GM18520 (cell line): ENCODE results near the gene ELMO3.

Source experiments
- ATAC-seq: cut with Tn5 transposase; IDR thresholded peaks from one replicate; pipeline ENCODE4 v1.9.1; 2021; ENCODE audit not compliant: unreplicated experiment

Gene ELMO3

DNA sequence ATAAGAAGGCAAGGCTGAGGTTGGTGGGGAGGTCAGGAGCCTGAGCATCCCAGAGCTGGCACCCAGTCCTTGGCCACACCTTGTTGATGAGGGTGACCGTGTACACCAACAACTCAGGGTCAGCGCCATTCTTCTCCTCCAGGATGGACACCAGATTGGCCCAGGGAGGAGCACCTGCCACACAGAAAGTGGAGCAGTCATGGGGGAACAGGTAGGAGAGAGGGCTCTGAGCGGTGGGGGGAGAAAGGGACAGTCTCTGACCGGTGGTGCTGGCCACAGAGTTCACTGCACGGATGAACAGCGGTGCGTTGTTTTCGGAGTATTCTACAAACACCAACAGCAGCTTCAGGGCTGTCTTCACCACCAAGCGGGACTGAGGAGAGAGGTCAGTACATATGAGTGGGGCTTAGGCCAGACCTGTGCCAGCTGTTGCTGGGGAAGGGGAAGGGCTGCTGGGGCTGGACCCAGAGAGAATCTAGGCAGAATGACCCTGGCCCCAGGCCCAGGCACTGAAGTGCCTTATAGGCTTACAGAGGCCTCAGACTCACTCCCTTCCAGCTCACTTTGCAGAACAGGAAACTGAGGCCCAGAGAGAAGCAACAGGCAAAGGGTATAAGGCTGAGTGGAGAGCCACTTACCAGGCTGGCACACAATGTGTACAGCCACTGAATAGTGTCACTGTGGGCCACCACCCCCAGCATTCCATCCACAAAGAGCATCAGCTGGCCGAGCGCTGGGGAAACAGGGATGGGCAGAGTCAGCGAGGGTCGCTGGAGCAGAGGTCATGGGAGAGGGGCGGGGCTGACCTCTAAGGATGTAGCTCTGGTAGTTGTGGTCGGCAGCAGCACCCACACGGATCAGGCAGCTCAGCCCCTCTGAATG, 38.7 kb downstream of the ELMO3 start:
- no peak for ATAC-seq

DNA sequence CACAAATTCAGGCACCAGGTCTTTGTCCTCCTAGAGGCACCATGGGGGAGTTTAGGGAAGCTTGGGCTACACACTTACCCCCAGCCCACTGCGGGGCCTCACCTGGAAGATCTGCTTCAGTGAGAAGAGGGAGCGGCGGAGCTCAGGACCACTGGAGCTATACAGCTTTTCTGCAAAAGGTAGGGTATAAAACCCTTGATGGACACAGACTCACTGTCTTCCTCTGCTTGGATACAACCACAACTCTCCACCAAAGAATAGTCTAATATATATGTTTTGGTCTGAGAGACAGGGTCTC, 39.3 kb downstream of the ELMO3 start:
- ATAC-seq: no peak

DNA sequence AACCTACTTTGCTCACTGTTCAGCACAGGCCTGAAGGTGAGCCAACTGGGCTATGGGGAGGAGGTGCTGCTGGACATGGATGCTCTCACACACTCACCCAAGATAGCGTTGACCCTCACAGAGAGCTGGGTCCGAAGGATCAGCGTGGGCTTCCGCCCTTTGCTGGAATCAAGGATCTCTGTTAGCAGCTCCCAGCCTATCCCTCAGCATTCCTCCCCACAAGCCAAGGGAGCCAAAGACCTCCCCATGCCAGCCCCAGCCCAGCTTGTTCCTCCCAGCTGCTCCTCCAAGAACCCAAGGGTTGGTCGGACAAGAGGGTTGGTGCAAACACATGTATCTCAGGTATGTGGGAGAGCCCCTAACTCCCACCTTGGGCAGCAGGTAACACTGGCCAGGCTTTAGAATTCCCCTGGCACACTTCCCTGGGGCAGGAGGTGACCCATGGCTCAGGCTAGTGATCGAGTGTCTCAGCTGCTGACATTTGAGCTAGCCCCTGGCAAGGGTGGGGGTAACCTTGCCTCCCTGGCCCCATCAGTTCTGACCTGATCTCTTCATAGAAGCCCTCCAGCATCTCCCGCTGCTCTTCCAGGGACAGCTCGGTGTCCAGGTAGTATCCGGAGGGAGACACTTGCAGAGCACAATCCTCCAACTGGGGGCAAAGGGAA, 40.0 kb downstream of the ELMO3 start:
- no peak for ATAC-seq

DNA sequence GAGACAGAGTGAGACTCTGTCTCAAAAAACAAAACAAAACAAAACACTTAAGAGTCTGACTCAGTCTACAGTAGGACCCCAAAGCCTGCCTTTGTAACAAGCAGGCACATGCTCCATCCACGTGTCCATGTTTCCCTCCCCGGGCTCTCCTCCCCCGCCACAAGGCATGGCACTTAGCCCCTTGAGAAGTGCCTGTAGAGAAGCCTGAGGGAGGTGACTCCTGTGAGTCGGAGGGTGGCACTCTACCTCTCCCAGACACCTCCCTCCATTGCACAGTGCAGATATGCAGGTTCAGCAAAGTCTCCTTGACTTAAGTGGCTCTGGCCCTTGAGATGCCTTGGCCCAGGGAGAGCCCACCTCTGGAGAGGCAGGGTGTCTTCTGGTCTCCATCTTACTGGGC, 41.6 kb downstream of the ELMO3 start:
- no peak for ATAC-seq

DNA sequence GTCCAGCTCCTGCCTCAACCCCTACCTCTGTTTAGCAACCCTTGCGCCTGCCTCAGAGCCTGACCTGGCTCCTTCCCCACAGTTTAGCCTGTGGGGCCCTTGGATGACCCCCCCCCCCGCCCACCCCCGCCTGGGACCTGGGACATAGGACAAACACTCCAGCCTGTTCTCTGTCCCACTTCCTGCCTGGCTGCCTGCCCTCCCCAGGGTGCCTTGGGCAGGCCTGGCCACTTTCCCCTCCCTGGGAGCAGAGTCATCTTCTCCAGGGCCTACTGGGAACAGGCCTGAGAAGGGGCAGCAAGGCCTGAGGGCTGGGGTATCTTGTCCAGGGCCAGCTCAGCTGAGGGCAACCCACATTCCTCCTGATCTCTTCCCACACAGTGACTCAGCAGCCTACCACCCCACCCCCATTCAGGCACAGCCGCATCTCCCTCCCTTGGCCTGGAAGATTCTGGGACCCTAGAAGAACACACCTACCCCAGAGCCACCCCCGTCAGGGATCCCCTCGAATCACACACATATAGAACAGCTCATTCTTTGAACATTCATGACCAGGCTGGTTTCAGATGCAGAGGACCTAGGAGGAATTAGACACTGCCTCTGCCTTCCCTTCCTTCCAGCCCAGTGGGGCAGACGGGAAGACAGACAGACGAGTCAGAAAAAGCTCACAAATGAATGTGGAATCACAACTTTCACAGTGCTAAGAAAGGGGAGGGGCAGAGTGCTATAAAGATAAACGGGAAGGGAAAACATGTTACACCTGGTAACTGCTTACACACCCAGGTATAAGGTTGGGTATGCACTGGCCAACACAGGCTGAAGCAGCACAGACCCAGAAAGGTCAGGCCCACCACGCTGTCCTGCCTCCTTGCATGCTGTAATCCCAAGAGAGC, 42.3 kb downstream of the ELMO3 start:
- ATAC-seq: no peak

DNA sequence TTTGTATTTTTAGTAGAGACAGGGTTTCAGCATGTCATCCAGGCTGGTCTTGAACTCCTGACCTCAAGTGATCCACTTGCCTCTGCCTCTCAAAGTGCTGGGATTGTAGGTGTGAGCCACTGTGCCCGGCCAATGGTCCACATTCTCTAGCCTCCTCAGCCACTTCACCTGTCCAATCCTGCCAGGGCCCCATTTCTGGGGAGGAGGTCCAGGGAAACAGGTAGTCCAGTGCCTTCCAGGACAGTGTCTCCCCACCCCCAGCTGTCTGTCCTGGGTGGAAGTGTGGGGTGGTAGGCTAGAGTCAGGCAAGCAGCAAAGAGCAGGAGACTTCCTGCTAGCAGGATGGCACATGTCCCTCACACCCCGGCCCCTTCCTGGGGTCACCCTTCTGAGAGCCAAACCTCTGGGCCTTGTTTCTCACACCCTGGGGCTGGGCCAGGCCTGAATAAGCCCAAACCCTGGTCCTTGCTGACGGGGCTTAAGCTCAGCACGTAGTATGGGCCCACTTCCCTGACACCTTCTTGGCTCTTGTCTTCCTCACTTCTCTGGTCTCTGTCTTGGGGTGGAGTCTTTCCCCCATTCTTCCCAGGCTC, 43.3 kb downstream of the ELMO3 start:
- no peak for ATAC-seq

DNA sequence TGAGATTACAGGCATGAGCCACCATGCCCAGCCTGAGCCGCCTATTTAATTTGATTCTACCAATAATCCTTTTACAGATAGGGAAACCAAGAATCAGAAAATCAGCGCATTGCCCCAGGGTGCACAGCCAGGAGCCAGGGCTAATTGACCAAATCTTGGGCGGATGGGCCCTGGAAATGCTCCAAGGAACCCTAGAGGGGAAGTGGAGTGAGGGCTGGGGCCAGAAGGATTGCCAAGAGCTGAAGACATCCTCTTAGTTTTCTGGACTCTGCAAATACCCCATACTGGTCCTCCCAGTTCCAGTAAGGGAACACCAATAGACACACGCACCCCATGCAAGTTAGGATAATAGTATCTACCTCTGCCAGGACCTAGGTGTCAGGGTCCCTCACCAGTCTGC, 44.5 kb downstream of the ELMO3 start:
- ATAC-seq: no peak

DNA sequence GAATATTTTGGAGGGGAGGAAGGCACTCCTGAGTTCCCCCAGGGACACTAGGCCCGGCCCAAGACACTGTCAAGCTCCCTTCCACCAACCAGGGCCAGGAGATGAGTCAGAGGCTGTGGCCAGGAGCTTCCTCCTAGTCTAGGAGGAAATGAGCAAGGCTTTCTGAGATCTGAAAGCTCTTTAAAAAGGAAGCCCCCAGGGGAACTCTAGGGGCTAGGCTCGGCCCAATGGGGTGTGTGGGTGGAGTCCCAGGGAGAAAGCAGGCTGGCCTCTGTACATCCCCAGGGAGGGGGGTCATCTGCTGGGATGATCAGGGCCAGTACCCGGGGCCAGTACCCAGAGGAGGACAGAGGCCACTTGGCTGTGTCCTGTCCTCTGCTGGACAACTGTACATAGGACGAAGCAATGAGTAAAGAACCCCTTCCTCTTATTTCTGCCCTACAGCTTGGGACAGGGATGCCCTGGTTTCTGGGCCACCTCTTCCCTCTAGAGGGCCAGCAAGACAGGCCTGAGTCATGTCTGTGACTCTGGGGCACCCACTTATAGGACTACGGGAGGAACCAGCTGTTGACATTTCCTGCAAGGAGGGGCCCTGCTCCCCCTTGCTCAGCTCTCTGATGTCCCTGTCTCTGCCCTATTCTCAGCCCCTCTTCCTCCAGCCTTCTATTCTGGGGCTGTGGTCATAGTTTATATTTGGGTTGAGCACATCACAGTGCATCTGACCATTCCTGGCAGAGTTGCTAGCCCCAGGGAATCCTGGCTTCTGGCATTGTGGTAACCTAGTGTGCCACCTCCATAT, 45.7 kb downstream of the ELMO3 start:
- ATAC-seq: peak; percentile 49

DNA sequence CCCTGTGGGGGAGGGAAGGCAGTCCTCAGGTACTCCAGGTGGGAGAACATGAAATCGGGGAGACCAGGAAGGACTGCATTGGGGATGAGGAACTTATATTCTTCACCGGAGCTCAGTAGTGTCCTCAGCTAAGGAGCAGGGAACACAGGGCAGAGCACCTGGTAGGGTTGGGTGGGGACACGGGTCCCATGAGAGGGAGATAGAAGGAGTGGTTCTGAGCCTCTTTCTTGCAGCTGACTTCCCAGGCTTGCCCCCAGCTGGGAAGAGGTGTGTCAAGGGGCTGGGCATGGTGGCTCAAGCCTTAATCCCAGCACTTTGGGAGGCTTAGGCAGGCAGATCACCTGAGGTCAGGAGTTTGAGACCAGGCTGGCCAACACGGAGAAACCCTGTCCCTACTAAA, 46.3 kb downstream of the ELMO3 start:
- no peak for ATAC-seq

DNA sequence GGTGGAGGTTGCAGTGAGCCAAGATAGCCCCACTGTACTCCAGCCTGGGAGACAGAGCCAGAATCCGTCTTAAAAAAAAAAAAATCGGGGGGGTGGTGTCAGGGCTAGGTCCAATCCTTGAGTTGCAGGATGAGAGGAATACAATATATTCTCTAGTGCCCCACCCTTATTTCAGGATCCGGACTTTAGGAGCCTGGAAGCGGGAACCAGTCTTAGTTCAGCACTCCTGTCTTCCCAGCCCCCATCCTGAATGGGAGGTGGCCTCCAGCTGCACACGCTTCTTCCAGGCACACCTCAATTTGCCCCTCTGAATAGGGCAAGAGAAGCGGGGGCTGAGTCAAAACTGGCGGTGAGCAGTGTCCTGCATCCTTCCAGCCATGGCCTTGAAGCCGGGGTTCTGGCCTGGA, 46.7 kb downstream of the ELMO3 start:
- ATAC-seq: no peak

DNA sequence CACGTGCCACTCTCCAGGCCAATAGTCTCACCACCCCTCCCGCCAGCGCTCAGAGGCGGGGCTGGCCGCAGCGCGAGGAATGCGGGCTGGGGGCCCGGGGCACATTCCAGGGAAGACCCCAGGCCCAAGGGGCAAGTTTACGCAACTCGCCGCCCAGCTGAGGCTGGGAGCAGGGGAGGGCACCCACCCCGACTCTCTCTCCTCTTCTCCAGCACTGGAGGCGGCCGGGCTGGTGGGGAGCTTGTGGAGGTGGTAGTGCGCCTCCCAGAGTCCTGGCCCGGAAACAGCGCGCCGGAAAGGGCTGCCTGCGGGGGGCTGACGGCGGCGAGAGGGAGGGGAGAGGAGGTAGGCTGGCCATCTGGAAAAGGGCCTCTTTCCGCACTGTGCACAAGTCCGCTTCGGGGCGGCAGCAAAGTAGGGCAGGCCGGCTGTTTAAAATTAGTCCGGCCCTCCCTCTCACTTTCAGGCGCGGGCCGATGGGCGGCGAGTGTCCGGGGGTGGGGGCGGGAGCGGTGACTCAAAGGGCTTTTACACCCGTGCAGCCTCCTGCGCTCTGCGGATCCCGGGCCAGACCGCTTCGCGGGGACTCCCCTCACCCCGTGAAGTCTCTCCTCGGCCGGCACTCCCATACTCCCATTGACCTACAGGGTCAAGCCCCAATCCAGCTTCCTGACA, 47.3 kb downstream of the ELMO3 start:
- no peak for ATAC-seq

DNA sequence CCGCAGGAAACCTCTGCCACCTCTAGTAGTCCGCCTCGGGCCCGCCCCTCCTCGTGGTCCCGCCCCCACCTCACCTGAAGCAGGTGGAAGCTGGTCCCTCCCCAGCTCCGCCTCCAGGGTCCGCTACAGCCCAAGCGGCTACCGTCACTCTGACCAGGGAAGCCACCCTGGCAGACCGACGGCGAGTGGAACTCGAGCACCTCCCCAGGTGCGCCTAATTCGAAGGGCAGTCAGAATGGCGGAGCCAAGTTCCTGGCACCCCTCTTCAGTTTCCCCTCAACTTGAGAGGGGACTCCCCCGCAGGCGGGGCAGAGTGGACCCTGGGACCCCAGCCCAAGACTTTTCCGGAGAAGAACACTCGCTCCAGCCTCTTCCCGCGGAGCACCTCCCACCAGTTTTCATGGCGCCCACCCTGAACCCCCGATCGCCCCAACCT, 47.8 kb downstream of the ELMO3 start:
- no peak for ATAC-seq

DNA sequence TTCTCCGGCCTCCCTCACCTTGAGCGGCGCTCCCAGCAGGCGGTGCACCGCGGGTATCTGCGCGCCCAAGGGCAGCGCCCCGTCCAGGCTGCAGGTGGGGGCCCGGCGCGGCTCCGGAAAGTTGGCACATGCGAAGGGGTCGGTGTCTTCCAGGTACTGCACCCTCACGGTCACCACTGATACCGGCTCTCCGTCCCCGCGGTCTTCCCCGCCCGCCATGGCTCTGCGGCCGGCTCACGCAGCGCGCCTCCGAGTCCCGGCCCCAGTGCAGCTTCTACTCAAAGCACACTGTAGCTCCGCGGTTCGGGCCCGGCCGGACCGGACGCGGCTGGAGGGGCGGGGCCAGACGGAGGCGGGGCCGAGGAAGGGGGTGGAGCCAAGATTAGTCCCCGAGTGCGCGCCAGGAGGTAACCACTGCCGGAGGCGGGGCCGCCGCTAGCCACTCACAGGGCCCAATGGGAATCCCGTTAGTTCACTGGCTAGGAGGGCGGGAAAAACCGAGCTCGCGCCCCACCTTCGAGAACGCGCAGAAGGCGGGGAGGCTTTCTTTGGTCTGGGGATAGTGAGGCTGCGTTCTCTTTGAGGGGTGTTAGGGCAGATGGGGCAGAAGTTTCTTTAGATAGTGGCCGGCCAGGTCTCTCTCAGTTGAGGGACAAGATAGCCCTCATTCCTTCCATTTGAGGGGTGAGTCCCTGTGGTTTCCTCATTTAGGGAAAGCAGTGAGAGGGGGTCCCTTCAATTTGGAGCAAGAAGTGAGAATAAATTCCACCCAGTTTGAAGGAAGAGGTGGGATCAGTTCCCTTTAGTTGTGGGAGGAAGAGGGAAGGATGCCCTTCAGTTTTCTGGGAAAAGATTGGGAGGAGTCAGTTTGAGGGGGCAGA, 48.5 kb downstream of the ELMO3 start, which contains the start of gene FHOD1:
FHOD1 (minus strand) TSS at position 290 of the 881 bp plus-strand sequence; CDS start at position 219, 71 bp downstream.
- ATAC-seq: peak; percentile 33

DNA sequence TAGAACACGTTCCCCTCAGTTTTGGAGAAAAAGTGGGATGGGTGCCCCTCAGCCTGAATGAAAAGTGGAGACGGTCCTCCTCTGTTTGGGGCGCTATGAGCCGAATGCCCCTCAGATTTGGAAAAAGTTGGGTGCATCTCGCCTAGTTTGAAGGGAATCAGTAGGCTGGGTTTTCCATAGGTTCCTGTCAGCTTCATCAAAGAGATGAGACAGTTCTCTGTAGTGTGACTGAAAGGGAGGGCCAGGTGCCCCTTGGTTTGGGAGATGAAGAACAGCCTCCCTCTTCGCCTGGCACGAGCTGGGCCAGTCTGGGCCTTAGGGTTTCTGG, 49.1 kb downstream of the ELMO3 start:
- ATAC-seq: no peak

DNA sequence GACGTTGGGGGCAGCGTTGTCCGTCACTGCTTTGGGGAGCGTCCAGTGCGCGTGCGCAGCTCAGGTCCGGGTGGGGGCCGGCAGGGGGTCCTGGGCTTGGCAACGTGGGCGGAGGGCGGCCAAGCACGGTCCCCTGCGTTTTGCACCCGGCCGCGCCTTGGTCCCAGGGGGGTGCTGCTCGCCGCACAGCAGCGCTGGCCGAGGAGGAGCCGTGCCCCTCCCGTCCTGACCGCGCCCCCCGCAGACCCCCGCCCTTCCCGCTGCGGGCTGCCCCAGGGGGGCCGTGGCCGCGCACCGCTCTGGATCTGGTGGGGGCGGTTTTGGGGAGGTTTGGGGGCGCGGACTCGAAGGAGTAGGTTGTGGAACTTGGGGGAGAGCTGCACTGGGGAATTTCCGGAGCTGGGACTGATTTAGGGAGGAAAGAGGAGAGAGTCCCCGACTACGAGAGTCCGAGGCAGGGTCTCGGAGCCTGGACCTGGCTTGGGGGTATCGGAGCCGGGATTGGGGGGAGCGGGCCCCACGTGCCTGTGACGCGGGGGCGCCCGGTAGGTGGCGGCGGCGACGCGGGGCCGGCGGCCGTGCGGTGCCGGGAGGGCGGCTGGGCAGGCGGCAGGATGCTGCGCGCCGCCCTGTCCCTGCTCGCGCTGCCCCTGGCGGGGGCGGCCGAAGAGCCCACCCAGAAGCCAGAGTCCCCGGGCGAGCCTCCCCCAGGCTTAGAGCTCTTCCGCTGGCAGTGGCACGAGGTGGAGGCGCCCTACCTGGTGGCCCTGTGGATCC, 49.7 kb downstream of the ELMO3 start, which contains the start of gene SLC9A5:
SLC9A5 (plus strand) TSS at position 579 of the 777 bp plus-strand sequence; CDS start at position 615, 36 bp downstream.
- no peak for ATAC-seq

DNA sequence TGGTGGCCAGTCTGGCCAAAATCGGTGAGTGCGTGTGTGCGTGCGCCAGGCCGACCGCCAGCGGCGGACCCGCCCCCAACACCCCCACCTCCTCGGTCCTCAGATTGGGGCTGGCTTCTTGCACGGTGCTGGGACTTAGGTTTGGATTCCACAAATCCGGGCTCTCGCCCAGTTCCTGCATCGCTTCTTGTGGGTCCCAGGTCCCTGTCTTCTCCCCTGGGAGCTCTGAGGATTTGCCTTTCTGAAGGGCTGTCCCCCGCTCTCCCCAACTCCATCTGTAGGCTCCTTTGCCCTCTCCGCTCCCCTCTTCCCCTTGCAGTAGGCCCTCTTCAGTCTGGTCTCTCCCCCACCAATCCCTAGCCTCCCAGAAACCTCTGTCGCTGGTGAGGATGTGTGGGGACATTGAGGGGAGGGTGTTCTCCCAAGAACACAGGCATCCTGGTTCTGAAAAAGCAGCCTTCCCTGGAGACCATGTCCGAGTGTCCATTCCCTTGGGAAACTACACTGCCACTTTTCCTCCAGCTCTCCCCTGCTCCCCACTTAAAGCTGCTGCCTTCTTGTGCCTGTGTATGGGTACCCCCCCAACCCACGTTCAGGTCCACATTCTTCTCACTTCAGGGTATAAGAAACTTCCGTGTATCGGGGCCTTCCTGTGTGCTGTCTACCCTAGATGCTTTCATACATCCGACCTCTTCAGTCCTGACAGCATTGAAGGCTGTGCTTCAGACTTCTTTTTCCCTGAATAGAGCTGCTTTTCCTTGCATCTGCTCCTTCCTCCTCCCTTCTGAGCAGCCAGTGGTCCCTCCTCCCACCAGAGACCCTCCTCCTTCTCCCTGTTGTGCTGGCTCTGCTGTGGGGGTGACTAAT, 50.5 kb downstream of the ELMO3 start:
- no peak for ATAC-seq

DNA sequence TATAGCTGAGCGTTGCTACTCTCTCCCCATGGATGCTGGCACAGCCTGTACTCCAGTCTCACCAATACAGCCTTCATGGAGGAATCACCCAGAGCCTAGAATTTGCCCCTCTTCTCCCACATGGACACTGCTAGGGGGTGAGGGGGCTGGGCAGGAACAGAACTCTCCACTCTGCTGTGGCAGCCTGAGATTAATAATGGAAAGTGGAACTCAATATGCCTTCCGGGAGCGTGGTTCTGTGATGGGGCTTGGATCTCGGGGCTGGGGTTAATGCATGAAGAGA, 51.1 kb downstream of the ELMO3 start:
- no peak for ATAC-seq
